Right lobe of liver (tissue), 4 donors: ENCODE measurements around the gene KIAA1958.
"Not testable (repeated sequence)": the region's sequence is repeated elsewhere in the genome, so short reads cannot be mapped to it uniquely, and the experiment has no call there.

Experiments
- CTCF ChIP-seq, 4 donors: fragments of 200-600 bp in 3 of 4; fragments of 450-650 bp in 1 of 4; IDR thresholded peaks; one replicate each; pipeline versions ENCODE4 v1.5.1 to v1.8.0; 2016 to 2022; ENCODE audit warnings: antibody characterized with exemption in 4 of 4, mild to moderate bottlenecking in 2 of 4
- POLR2A ChIP-seq: fragments of 450-650 bp; IDR thresholded peaks from one replicate; pipeline ENCODE4 v1.6.1; 2017; ENCODE audit warnings: antibody characterized with exemption, mild to moderate bottlenecking
- donor health status: DM: no; HTN: no; CAD: no.
- donor health status: DM: no; HTN: no; CAD: no.
- donor health status: DM: no; HTN: yes; CAD: no.

- TF ChIP-seq CTCF (IDR thresholded peaks at IDR 0.05); POLR2A: not testable (repeated sequence)
These were observed 25.8 kb downstream of the KIAA1958 start for GRCh38 chr9:112512377-112512776.
